ENCODE measurements around the gene SSBP4.

- no peak for TF ChIP-seq POLR2A (IDR thresholded peaks at IDR 0.05)
- no peak for TF ChIP-seq CTCF (IDR thresholded peaks at IDR 0.05)
Measured at GRCh38 chr19:18456974-18457373, 37.8 kb downstream of the SSBP4 start.
